SK-N-MC (cell line): ENCODE results near the gene SCN3B.

Experiments used
- EZH2 ChIP-seq: fragments of 200-600 bp; sonication (generic); IDR thresholded peaks from one replicate; pipeline ENCODE4 v1.6.1; 2017; ENCODE audit warnings: antibody characterized with exemption
- FOXP2 ChIP-seq: optimal IDR thresholded peaks from 2 replicates; pipeline ENCODE3; 2011; ENCODE audit warnings: mild to moderate bottlenecking, moderate library complexity; ENCODE audit not compliant: insufficient read depth; ENCODE audit errors: extremely low read length, control extremely low read depth
- POLR2AphosphoS5 ChIP-seq: IDR thresholded peaks from 2 replicates; pipeline ENCODE4 v1.6.1; 2012; ENCODE audit warnings: mild to moderate bottlenecking, low read depth, low read length, borderline replicate concordance

- TF ChIP-seq EZH2 (no peak), POLR2AphosphoS5 (no peak), FOXP2 (no peak)
Measured at GRCh38 chr11:123586568-123586967, 67.9 kb downstream of the SCN3B start.
